Endothelial cell of umbilical vein (primary cell): Measurements from ENCODE around the gene ADTRP.

Experiments used
- CTCF ChIP-seq, 2 donors: IDR thresholded peaks; 1 replicate in 1 of 2; 2 replicates in 1 of 2; pipeline ENCODE4 v1.5.1; 2011; ENCODE audit warnings: low read length in 2 of 2, mild to moderate bottlenecking in 2 of 2, moderate library complexity in 2 of 2, control low read depth in 1 of 2, inconsistent platforms in 1 of 2, low read depth in 1 of 2; ENCODE audit not compliant: insufficient read depth in 1 of 2; ENCODE audit errors: extremely low read depth in 1 of 2
- EZH2 ChIP-seq: IDR thresholded peaks from 2 replicates; pipeline ENCODE4 v1.6.1; 2012; ENCODE audit warnings: borderline replicate concordance, low read depth, mild to moderate bottlenecking, moderate library complexity, low read length, inconsistent platforms; ENCODE audit not compliant: severe bottlenecking
- MYC ChIP-seq: IDR thresholded peaks from one replicate; pipeline ENCODE4 v1.6.1; 2011; ENCODE audit warnings: mild to moderate bottlenecking, low read depth, low read length
- POLR2A ChIP-seq: IDR thresholded peaks from 2 replicates; pipeline ENCODE4 v1.6.1; 2012; ENCODE audit warnings: low read depth, mild to moderate bottlenecking, control low read depth, low read length

- TF ChIP-seq CTCF (IDR thresholded peaks at IDR 0.05; ENCODE audit: extremely low read depth in 1 of 2, insufficient read depth in 1 of 2, low read depth in 1 of 2, low read length in 2 of 2), result no peak
- no peak for TF ChIP-seq POLR2A
- TF ChIP-seq EZH2, result no peak
- TF ChIP-seq MYC, result no peak
These were observed 35.0 kb upstream of the ADTRP start for GRCh38 chr6:11813606-11814005.
